ENCODE results near the gene DCUN1D3. TPM values are rescaled to one million over a fixed set of nuclear protein-coding genes. Genes with fewer than 3 reads are reported as not detected.
"Not testable (repeated sequence)": the region's sequence is repeated elsewhere in the genome, so short reads cannot be mapped to it uniquely, and the experiment has no call there.

Gene DCUN1D3
- total RNA-seq, 1 experiment from 2014 or later = 10.5 TPM

- Histone ChIP-seq H3K9ac (ENCODE audit: low read length) (no peak overlapping the region), H3K4me3 (ENCODE audit: low read length) (no peak overlapping the region), H3K36me3 (ENCODE audit: low read depth, low read length) (no peaks in the 10 kb centered on the region), H3K27ac (ENCODE audit: low read length) (no peak overlapping the region), H3K9me3 (ENCODE audit: low read length) (no peaks in the 10 kb centered on the region), H3K27me3 (ENCODE audit: low read length) (no peaks in the 10 kb centered on the region), H3K4me1 (ENCODE audit: insufficient read depth, low read length) (no peaks in the 10 kb centered on the region), H3K79me2 (ENCODE audit: low read length) (no peaks in the 10 kb centered on the region), H3F3A (ENCODE audit: low read length, unreplicated experiment) (no peaks in the 10 kb centered on the region), H2AFZ (ENCODE audit: low read length) (no peak overlapping the region), H4K20me1 (ENCODE audit: low read length) (no peaks in the 10 kb centered on the region), H3K4me2 (ENCODE audit: low read length) (no peak overlapping the region), H3K9me2 (replicated peaks; ENCODE audit: low read length) (no peaks in the 10 kb centered on the region)
- no peak for DNase-seq
- POLR2A ChIA-PET (ENCODE audit: unreplicated experiment) = no interaction called here
- no peak for ATAC-seq
- no TSS peak for BruUV-seq (replicated peaks)
- CTCF ChIA-PET = no interaction called here
- intact Hi-C loops (cut with micrococcal nuclease) = no loop called here
- TF ChIP-seq EZH2phosphoT487 (IDR thresholded peaks at IDR 0.05; ENCODE audit: borderline replicate concordance, low read length) (no peak), EZH2 (IDR thresholded peaks at IDR 0.05; ENCODE audit: low read length, unreplicated experiment) (no peak), CTCF (conservative IDR thresholded peaks at IDR 0.05; ENCODE audit: low read depth, low read length) (no peak)
Measured at GRCh38 chr16:20948444-20948843, 48.3 kb upstream of the DCUN1D3 start.

- Histone ChIP-seq H3K9me2 (replicated peaks; ENCODE audit: low read length) (no peaks in the 10 kb centered on the region), H2AFZ (ENCODE audit: low read length) (no peak overlapping the region), H3K79me2 (ENCODE audit: low read length) (no peaks in the 10 kb centered on the region), H3K4me2 (ENCODE audit: low read length) (no peak overlapping the region), H3K36me3 (ENCODE audit: low read depth, low read length) (no peaks in the 10 kb centered on the region), H3K4me3 (ENCODE audit: low read length) (no peak overlapping the region), H3K9me3 (ENCODE audit: low read length) (no peaks in the 10 kb centered on the region), H4K20me1 (ENCODE audit: low read length) (no peaks in the 10 kb centered on the region), H3F3A (ENCODE audit: low read length, unreplicated experiment) (no peaks in the 10 kb centered on the region), H3K4me1 (ENCODE audit: insufficient read depth, low read length) (no peaks in the 10 kb centered on the region), H3K27me3 (ENCODE audit: low read length) (no peaks in the 10 kb centered on the region), H3K27ac (ENCODE audit: low read length) (no peak overlapping the region), H3K9ac (ENCODE audit: low read length) (no peak overlapping the region)
- intact Hi-C loops (cut with micrococcal nuclease) = no loop called here
- POLR2A ChIA-PET (ENCODE audit: unreplicated experiment) = no interaction called here
- TF ChIP-seq EZH2phosphoT487 (IDR thresholded peaks at IDR 0.05; ENCODE audit: borderline replicate concordance, low read length) = no peak
- TF ChIP-seq EZH2 (IDR thresholded peaks at IDR 0.05; ENCODE audit: low read length, unreplicated experiment) = no peak
- no peak for TF ChIP-seq CTCF (conservative IDR thresholded peaks at IDR 0.05; ENCODE audit: low read depth, low read length)
- DNase-seq (no peak), ATAC-seq (no peak)
- CTCF ChIA-PET = no interaction called here
- no TSS peak for BruUV-seq (replicated peaks)
Measured at GRCh38 chr16:20946015-20946629, 46.0 kb upstream of the DCUN1D3 start.

GRCh38 chr16:20945575-20945875 is 45.4 kb upstream of the DCUN1D3 start:
- BruUV-seq (replicated peaks); H3K4me1 ChIP-seq (ENCODE audit: insufficient read depth, low read length); H2AFZ ChIP-seq (ENCODE audit: low read length); H3K9me2 ChIP-seq (replicated peaks; ENCODE audit: low read length); ATAC-seq; H3K27ac ChIP-seq (ENCODE audit: low read length); intact Hi-C loops (cut with micrococcal nuclease); H3K9ac ChIP-seq (ENCODE audit: low read length); DNase-seq; H3K79me2 ChIP-seq (ENCODE audit: low read length); H3K27me3 ChIP-seq (ENCODE audit: low read length); H3K4me2 ChIP-seq (ENCODE audit: low read length); H3K9me3 ChIP-seq (ENCODE audit: low read length); H3F3A ChIP-seq (ENCODE audit: low read length, unreplicated experiment); H3K4me3 ChIP-seq (ENCODE audit: low read length); CTCF ChIA-PET; H3K36me3 ChIP-seq (ENCODE audit: low read depth, low read length); POLR2A ChIA-PET (ENCODE audit: unreplicated experiment); H4K20me1 ChIP-seq (ENCODE audit: low read length): not testable (repeated sequence)

Measured in PC-3 (cell line).